ENCODE data around the gene SMYD3.
A peak's percentile ranks its signal among the peaks of the same experiment; 100 is the strongest.

SMYD3 gene

GRCh38 chr1:245898581-245898980 is 608.5 kb downstream of the SMYD3 start:
- no peak for DNase-seq (ENCODE audit: insufficient read length, low spot score)
- no peak for FAIRE-seq

- no peak for FAIRE-seq
- no peak for DNase-seq (ENCODE audit: insufficient read length, low spot score)
Observed at GRCh38 chr1:245896258-245896657, 610.8 kb downstream of the SMYD3 start.

- no peak for DNase-seq (ENCODE audit: insufficient read length, low spot score)
- no peak for FAIRE-seq
Observed at GRCh38 chr1:245895455-245895959, 611.6 kb downstream of the SMYD3 start.

GRCh38 chr1:245894843-245895242 is 612.2 kb downstream of the SMYD3 start:
- FAIRE-seq (no peak), DNase-seq (ENCODE audit: insufficient read length, low spot score) (no peak)

GRCh38 chr1:245893025-245893424 is 614.1 kb downstream of the SMYD3 start:
- FAIRE-seq: no peak
- DNase-seq (ENCODE audit: insufficient read length, low spot score): no peak

- peak; percentile 54 for FAIRE-seq
- no peak for DNase-seq (ENCODE audit: insufficient read length, low spot score)
Observed at GRCh38 chr1:245888809-245889208, 618.3 kb downstream of the SMYD3 start.

GRCh38 chr1:245887829-245888228 is 619.2 kb downstream of the SMYD3 start:
- DNase-seq (ENCODE audit: insufficient read length, low spot score) (no peak), FAIRE-seq (no peak)

- DNase-seq (ENCODE audit: insufficient read length, low spot score) (no peak), FAIRE-seq (no peak)
Observed at GRCh38 chr1:245881767-245882391, 625.2 kb downstream of the SMYD3 start.

- DNase-seq (ENCODE audit: insufficient read length, low spot score) (no peak), FAIRE-seq (no peak)
Observed at GRCh38 chr1:245880754-245881403, 626.2 kb downstream of the SMYD3 start.

- FAIRE-seq (no peak), DNase-seq (ENCODE audit: insufficient read length, low spot score) (no peak)
Observed at GRCh38 chr1:245879091-245879490, 628.0 kb downstream of the SMYD3 start.

GRCh38 chr1:245878585-245878984 is 628.5 kb downstream of the SMYD3 start:
- FAIRE-seq (no peak), DNase-seq (ENCODE audit: insufficient read length, low spot score) (no peak)

GRCh38 chr1:245877976-245878375 is 629.1 kb downstream of the SMYD3 start:
- no peak for DNase-seq (ENCODE audit: insufficient read length, low spot score)
- FAIRE-seq: no peak

- FAIRE-seq: no peak
- no peak for DNase-seq (ENCODE audit: insufficient read length, low spot score)
Observed at GRCh38 chr1:245876586-245876985, 630.5 kb downstream of the SMYD3 start.

GRCh38 chr1:245875581-245876261 is 631.4 kb downstream of the SMYD3 start:
- FAIRE-seq: no peak
- DNase-seq (ENCODE audit: insufficient read length, low spot score): no peak

- no peak for FAIRE-seq
Observed at GRCh38 chr1:245874942-245875580, 632.0 kb downstream of the SMYD3 start.

GRCh38 chr1:245873883-245874671 is 633.0 kb downstream of the SMYD3 start:
- no peak for FAIRE-seq
- DNase-seq (ENCODE audit: insufficient read length, low spot score): no peak

More at GRCh38 chr1:245874942-245875580, 632.0 kb downstream of the SMYD3 start:
- DNase-seq (ENCODE audit: insufficient read length, low spot score): no peak

- no peak for FAIRE-seq
Observed at GRCh38 chr1:245873068-245873467, 634.0 kb downstream of the SMYD3 start.

GRCh38 chr1:245872475-245872874 is 634.6 kb downstream of the SMYD3 start:
- DNase-seq (ENCODE audit: insufficient read length, low spot score) (no peak), FAIRE-seq (no peak)

More at GRCh38 chr1:245873068-245873467, 634.0 kb downstream of the SMYD3 start:
- DNase-seq (ENCODE audit: insufficient read length, low spot score): no peak

GRCh38 chr1:245871915-245872314 is 635.2 kb downstream of the SMYD3 start:
- FAIRE-seq (no peak), DNase-seq (ENCODE audit: insufficient read length, low spot score) (no peak)

- no peak for FAIRE-seq
- no peak for DNase-seq (ENCODE audit: insufficient read length, low spot score)
Observed at GRCh38 chr1:245871191-245871590, 635.9 kb downstream of the SMYD3 start.

Measured in GM19239 (cell line).